NCI-H1105 (cell line): ENCODE measurements around the gene ATF5.

Experiments used
- DNase-seq: peaks from one replicate; lab custom pipeline; 2025; lab: John Stamatoyannopoulos, UW

Gene ATF5, protein sequence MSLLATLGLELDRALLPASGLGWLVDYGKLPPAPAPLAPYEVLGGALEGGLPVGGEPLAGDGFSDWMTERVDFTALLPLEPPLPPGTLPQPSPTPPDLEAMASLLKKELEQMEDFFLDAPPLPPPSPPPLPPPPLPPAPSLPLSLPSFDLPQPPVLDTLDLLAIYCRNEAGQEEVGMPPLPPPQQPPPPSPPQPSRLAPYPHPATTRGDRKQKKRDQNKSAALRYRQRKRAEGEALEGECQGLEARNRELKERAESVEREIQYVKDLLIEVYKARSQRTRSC

GRCh38 chr19:49929121-49929610 lies at the start of gene ATF5, which contains the start of gene NUP62:
Gene ATF5 (plus strand): TSS chr19:49929205. CDS start chr19:49930851, 1,646 bp downstream.
Gene NUP62 (minus strand): TSS chr19:49929504. CDS start chr19:49909807, 19,697 bp downstream.
- peak; percentile 93 for DNase-seq

- DNase-seq: no peak
These were observed 49.6 kb upstream of the ATF5 start for GRCh38 chr19:49879243-49879963.

DNA sequence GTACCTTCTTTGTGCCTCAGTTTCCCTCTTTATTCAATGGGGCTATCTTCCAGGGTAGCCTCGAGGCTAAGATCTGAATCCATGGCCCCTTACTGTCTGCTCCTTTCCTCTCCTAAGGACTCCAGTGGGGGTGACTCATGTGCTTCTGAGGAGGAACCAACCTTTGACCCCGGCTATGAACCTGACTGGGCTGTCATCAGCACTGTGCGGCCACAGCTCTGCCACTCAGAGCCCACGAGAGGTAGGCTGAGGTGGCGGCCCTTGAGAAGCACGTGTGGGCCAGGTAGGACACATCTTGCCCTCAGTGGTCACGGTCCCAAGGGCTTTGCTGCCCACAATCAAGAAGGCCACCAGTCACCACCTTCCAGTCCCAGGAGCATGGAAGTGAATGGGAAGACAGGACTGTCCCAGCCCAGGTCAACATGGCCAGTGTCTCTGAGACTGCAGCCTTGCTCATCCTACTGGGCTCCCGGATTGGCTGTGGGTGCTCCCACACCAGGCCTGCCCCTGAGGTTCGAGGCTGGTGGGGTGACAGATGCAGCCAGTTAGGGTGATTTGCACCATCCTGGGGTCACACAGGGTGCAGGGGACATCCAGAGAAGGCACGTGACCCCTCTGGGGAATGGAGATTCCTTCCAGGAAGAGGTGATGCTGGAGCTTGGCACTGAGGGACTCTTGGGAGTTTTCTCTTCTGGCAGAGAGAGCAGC lies 48.7 kb upstream of the ATF5 start:
- DNase-seq: no peak

DNA sequence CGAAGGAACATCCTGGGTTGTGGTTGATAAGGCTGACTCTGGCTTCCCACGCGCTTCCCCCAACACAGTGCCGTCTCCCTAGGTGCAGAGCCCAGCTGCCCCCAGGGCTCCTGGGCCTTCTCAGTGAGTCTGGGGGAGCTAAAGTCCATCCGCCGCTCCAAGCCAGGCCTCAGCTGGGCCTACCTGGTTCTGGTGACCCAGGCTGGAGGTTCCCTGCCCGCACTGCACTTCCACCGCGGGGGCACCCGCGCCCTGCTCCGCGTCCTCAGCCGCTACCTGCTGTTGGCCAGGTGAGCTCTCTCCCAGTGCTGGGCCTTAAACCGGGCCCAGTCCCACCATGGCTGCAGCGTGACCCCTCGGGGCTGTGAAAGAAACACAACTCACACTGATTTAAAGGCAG lies 47.8 kb upstream of the ATF5 start:
- no peak for DNase-seq

DNA sequence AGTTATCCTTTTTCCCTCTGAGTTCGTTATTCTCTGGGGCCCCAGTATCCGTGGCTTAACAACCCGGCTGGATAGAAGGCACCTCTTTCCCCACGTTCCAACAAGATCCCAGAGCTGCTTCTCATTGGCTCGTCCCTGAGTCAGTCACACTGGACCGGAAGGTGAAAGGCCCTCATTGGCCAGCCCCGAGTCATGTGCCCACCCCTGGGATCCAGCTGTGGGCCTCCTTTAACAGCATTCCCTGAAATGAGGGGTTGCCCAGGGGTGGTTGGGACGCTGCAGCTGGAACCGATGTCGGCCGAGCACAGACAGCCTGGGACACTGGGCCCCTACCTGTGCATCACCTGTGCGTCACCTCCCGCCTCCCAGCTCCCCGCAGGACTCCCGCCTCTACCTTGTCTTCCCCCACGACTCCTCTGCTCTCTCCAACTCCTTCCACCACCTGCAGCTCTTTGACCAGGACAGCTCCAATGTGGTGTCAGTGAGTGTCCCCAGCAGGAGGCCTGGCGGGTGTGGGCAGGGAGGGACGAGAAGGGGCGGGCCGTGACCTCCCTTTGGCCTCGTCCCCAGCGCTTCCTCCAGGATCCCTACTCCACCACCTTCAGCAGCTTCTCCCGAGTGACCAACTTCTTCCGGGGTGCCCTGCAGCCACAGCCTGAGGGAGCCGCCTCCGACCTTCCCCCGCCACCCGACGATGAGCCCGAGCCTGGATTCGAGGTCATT lies 47.2 kb upstream of the ATF5 start:
- no peak for DNase-seq

- DNase-seq: no peak
These were observed 46.4 kb upstream of the ATF5 start for GRCh38 chr19:49882643-49883042.

DNA sequence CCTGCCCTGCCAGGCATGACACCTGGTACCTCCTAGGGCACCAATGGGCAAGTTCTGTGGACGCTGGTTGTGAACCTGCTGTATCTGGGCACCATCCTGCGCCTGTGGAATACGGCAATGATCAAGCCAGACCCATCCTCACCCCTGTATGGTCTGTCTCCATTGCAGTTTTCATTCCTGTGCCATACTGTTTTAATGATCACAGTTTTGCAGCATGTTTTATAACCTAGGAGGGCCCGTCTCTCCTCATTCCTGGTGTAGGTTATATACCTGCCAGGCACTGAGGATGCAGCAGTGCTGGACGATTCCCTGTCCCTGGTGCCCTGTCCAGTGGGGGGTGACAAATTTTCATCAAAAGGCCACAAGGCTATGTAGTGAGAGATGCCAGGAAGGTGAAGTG lies 45.9 kb upstream of the ATF5 start:
- no peak for DNase-seq

DNA sequence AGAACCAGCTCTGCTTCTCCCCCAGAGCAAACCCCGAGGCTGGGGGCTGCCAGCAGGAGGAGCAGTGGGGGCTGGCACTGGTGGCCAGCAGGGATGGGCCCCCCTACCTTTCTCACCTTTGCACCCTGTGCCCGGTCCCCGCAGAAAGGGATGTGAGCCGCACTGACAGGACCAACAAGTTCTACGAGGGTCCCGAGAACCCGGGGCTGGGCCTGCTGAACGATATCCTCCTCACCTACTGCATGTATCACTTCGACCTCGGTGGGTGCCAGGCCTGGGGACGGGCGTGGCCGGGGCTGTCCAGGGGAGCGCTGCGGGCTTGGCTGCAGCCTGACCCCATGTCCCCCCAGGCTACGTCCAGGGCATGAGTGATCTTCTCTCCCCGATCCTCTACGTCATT lies 44.9 kb upstream of the ATF5 start:
- no peak for DNase-seq

DNA sequence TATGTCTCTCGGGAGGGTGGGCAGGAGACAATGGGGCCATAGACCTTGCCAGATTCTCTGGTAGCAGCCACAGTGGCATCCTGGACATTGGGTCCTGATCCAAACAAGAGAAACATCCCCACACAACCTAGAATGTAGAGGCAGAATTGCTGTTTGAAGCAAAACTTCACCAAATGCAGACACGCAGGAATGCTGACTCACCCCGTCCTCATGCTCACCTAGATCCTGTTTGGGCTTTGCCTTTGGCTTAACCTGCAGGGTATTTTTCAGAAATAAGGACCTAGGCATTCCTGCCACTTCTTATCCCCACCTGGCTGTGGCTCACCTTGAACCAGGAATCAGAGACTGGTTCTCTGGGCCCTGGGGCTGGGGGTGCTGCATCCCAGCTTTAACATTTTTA lies 44.2 kb upstream of the ATF5 start:
- DNase-seq: no peak

DNA sequence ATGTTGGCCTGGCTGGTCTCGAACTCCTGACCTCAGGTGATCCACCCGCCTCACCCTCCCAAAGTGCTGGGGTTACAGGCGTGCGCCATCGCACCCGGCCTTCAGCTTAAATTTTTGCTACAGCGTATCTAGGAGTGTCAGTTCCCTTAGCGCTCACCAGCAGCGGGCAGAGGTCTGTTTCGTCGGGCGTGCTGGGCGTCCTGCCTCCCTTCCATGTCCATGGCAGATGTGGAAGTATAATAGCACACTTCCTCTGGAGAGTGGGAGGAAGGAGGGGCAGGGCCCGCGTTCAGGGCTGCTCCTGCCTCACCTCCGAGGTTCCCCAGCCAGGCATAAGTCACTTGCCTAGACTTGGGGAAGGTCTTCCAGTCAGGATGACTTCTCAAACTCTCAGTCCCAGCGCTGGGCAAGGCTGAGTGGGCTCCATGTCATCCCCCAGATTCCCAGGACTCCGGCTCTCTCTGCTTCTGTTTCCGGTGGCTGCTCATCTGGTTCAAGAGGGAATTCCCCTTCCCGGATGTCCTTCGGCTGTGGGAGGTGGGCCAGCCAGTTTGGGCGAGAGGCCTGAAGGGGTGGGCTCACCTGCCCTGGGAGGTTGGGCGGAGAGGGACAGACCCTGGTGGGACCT lies 41.9 kb upstream of the ATF5 start:
- DNase-seq: no peak

- DNase-seq: peak; percentile 56
These were observed 41.1 kb upstream of the ATF5 start for GRCh38 chr19:49887665-49888509.

DNA sequence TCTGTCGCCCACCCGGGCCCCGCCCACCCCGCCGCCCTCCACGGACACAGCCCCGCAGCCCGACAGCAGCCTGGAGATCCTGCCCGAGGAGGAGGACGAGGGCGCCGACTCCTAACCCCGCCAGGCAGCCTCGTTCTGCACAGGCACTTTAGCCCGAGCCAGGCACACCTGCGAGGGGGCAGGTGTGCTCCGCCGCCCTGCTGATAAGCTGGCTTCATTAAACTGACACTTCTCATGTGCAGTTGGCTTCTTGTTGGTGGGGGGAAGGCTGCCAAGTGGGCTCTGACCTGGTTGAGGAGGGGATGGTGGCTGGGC lies 40.5 kb upstream of the ATF5 start:
- DNase-seq: peak; percentile 83

- no peak for DNase-seq
These were observed 39.8 kb upstream of the ATF5 start for GRCh38 chr19:49889038-49889686.

- DNase-seq: no peak
These were observed 39.2 kb upstream of the ATF5 start for GRCh38 chr19:49889687-49890348.

DNA sequence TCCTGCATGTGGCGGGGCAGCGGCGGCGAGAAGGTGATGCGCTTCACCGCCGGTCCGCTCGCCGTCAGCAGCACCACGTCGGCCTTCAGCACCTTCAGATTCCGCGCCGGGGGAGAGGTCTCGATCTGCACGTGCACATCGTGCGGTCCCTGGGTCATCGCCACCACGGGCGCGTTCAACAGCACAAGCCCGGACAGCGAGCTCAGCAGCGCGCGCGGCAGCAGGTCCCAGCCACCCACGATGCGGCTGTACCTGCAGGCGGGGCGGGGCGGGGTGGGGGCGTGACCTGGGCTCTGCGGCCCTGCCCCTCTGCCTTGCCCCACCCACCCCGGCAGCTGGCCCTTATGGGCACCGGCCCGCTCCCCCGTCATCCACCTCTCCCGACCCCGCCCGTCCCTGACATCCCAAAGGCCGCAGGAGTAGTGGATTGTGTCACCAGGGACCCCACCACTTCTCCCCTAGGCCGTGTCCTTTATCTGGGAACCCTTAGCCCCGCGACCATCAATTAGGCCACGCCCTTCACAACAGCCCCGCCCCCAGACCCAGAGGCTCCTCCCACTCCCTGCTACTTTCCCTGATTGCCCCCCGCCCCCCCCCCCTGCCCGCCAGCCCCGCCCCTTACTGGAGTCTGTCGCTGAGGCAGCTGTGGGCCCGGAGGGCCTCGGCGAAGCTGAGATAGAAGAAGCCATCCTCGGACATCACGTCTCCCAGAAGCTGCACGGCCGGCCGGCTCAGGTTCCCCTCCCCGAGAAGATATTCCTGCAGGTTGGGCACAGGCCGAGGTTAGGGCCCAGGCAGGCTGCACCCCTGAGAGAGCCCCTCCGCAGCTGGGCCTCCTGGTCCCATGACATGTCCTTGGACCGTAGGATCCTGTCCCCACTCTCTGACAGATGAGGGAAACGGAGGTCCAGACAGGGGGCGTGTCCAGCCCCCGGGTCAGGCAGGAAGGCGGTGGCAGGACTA lies 38.4 kb upstream of the ATF5 start:
- peak; percentile 32 for DNase-seq

- no peak for DNase-seq
These were observed 37.6 kb upstream of the ATF5 start for GRCh38 chr19:49891393-49891792.

- DNase-seq: no peak
These were observed 36.3 kb upstream of the ATF5 start for GRCh38 chr19:49892716-49893115.

GRCh38 chr19:49894011-49894664 lies 34.9 kb upstream of the ATF5 start:
- DNase-seq: no peak
